ENCODE measurements around the gene NOS1. TPM values are rescaled to one million over a fixed set of nuclear protein-coding genes. Genes with fewer than 3 reads are reported as not detected.

The NOS1 gene
- total RNA-seq, 1 donor from 2014 or later = 0.19 TPM

- intact Hi-C loops (cut with DNase I) = loop anchor here (2.0 kb wide), 2 partner anchors 220 to 470 kb away; no protein-coding TSS in a partner anchor
Measured at GRCh38 chr12:117367006-117367638, 5.7 kb upstream of the NOS1 start.

GRCh38 chr12:117365049-117365616 is 3.7 kb upstream of the NOS1 start:
- DNase-seq (no peak), ATAC-seq (ENCODE audit: poor library complexity) (no peak)
- intact Hi-C loops (cut with DNase I) = no loop called here

More at GRCh38 chr12:117367006-117367638, 5.7 kb upstream of the NOS1 start:
- ATAC-seq (ENCODE audit: poor library complexity) = peak; percentile 82
- peak; percentile 49 for DNase-seq

GRCh38 chr12:117363953-117364486 is 2.6 kb upstream of the NOS1 start:
- DNase-seq = no peak
- intact Hi-C loops (cut with DNase I) = no loop called here
- no peak for ATAC-seq (ENCODE audit: poor library complexity)

GRCh38 chr12:117363056-117363662 is 1.7 kb upstream of the NOS1 start:
- intact Hi-C loops (cut with DNase I) = no loop called here
- ATAC-seq (ENCODE audit: poor library complexity) (no peak), DNase-seq (no peak)

GRCh38 chr12:117362391-117362790 is 965 bp upstream of the NOS1 start:
- ATAC-seq (ENCODE audit: poor library complexity) (no peak), DNase-seq (no peak)
- intact Hi-C loops (cut with DNase I) = no loop called here

- intact Hi-C loops (cut with DNase I) = no loop called here
- ATAC-seq (ENCODE audit: poor library complexity) = no peak
Measured at GRCh38 chr12:117361905-117362304, 479 bp upstream of the NOS1 start.

GRCh38 chr12:117360551-117361346 is 677 bp downstream of the NOS1 start:
- intact Hi-C loops (cut with DNase I) = no loop called here
- ATAC-seq (ENCODE audit: poor library complexity) = no peak
- DNase-seq = no peak

More at GRCh38 chr12:117361905-117362304, 479 bp upstream of the NOS1 start:
- no peak for DNase-seq

GRCh38 chr12:117360222-117360550 is 1.2 kb downstream of the NOS1 start:
- intact Hi-C loops (cut with DNase I) = no loop called here
- ATAC-seq (ENCODE audit: poor library complexity) = no peak
- DNase-seq = no peak

- ATAC-seq (ENCODE audit: poor library complexity) = no peak
- intact Hi-C loops (cut with DNase I) = no loop called here
- DNase-seq = no peak
Measured at GRCh38 chr12:117359029-117359845, 2.2 kb downstream of the NOS1 start.

- no peak for DNase-seq
- ATAC-seq (ENCODE audit: poor library complexity) = no peak
- intact Hi-C loops (cut with DNase I) = no loop called here
Measured at GRCh38 chr12:117356048-117356447, 5.4 kb downstream of the NOS1 start.

GRCh38 chr12:117352883-117353282 is 8.5 kb downstream of the NOS1 start:
- intact Hi-C loops (cut with DNase I) = no loop called here
- DNase-seq (no peak), ATAC-seq (ENCODE audit: poor library complexity) (no peak)

GRCh38 chr12:117352206-117352605 is 9.2 kb downstream of the NOS1 start:
- intact Hi-C loops (cut with DNase I) = no loop called here
- no peak for DNase-seq
- ATAC-seq (ENCODE audit: poor library complexity) = no peak

- no peak for ATAC-seq (ENCODE audit: poor library complexity)
- no peak for DNase-seq
- intact Hi-C loops (cut with DNase I) = no loop called here
Measured at GRCh38 chr12:117350140-117350539, 11.3 kb downstream of the NOS1 start.

- intact Hi-C loops (cut with DNase I) = no loop called here
- ATAC-seq (ENCODE audit: poor library complexity) = no peak
- DNase-seq = no peak
Measured at GRCh38 chr12:117347588-117347987, 13.8 kb downstream of the NOS1 start.

GRCh38 chr12:117344716-117345115 is 16.7 kb downstream of the NOS1 start:
- intact Hi-C loops (cut with DNase I) = no loop called here
- ATAC-seq (ENCODE audit: poor library complexity) (no peak), DNase-seq (no peak)

- DNase-seq (no peak), ATAC-seq (ENCODE audit: poor library complexity) (no peak)
- intact Hi-C loops (cut with DNase I) = no loop called here
Measured at GRCh38 chr12:117343849-117344248, 17.6 kb downstream of the NOS1 start.

- intact Hi-C loops (cut with DNase I) = no loop called here
- DNase-seq = no peak
- ATAC-seq (ENCODE audit: poor library complexity) = no peak
Measured at GRCh38 chr12:117343296-117343695, 18.1 kb downstream of the NOS1 start.

- DNase-seq (no peak), ATAC-seq (ENCODE audit: poor library complexity) (no peak)
- intact Hi-C loops (cut with DNase I) = no loop called here
Measured at GRCh38 chr12:117342682-117343081, 18.7 kb downstream of the NOS1 start.

- ATAC-seq (ENCODE audit: poor library complexity) (no peak), DNase-seq (no peak)
- intact Hi-C loops (cut with DNase I) = no loop called here
Measured at GRCh38 chr12:117342247-117342646, 19.2 kb downstream of the NOS1 start.

All from Right ventricle myocardium superior (tissue), 1 donor.